Upper lobe of left lung (tissue), 4 donors: ENCODE measurements around the gene STOX1.

Experiments
- EP300 ChIP-seq, 4 donors: sonication (generic); formaldehyde crosslinking; IDR thresholded peaks; one replicate each; pipeline ENCODE4 v1.5.1; 2017; ENCODE audit warnings: antibody characterized with exemption in 4 of 4, control low read depth in 2 of 4
- POLR2A ChIP-seq, 4 donors: fragments of 450-650 bp; IDR thresholded peaks; one replicate each; pipeline ENCODE4 v1.5.1; 2016 to 2017; ENCODE audit warnings: antibody characterized with exemption in 4 of 4, mild to moderate bottlenecking in 2 of 4
- POLR2AphosphoS5 ChIP-seq, 2 donors: sonication (generic); formaldehyde crosslinking; IDR thresholded peaks; one replicate each; pipeline ENCODE4 v1.5.1; 2017; ENCODE audit warnings: antibody characterized with exemption in 2 of 2
- TF ChIP-seq, protein P1 (sequence below), 6 experiments: fragments of 450-650 bp in 4 of 6; fragments of 200-600 bp in 2 of 6; sonication (generic) in 2 of 6; IDR thresholded peaks; one replicate each; pipeline ENCODE4 v1.5.1; 2016 to 2019; ENCODE audit warnings: antibody characterized with exemption in 6 of 6

DNA sequence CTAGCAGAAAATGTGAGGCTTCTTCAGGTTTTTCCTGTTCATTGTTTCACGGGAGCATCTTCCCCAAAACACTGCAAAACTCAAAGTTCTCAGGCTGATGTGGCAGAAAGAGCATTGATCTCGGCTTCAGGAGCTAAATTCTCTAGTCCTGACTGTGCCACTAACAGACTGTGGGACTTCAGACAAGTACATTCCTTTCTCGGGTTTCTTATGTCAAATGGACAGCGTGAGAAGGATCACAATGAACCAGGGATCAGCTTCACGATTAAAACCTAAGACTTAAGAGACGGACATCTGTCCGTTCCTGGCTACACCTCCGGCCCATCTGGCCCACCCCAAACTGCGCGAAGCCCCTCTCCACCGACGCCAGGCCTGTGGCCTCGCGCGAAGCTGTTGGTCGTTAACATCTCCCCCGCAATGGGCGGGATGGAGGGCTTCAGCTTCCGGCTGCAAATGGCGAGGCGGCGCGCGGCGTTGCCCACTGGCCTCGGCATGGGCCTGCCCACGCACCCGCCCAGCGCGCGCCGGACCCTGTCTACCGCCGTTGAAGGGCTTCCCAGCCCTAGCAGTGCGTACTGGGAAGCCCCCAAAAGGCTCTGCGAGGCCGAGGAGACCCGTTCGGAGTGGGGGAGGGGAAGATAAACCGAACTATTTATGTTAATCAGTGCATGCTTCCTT lies 73.2 kb downstream of the STOX1 start:
- TF ChIP-seq, protein P1, sequence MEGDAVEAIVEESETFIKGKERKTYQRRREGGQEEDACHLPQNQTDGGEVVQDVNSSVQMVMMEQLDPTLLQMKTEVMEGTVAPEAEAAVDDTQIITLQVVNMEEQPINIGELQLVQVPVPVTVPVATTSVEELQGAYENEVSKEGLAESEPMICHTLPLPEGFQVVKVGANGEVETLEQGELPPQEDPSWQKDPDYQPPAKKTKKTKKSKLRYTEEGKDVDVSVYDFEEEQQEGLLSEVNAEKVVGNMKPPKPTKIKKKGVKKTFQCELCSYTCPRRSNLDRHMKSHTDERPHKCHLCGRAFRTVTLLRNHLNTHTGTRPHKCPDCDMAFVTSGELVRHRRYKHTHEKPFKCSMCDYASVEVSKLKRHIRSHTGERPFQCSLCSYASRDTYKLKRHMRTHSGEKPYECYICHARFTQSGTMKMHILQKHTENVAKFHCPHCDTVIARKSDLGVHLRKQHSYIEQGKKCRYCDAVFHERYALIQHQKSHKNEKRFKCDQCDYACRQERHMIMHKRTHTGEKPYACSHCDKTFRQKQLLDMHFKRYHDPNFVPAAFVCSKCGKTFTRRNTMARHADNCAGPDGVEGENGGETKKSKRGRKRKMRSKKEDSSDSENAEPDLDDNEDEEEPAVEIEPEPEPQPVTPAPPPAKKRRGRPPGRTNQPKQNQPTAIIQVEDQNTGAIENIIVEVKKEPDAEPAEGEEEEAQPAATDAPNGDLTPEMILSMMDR (IDR thresholded peaks at IDR 0.05), result no peak
- peak in 2 of 4 donors; percentile 64 to 71 for TF ChIP-seq POLR2A (IDR thresholded peaks at IDR 0.05)
- peak; percentile 61 to 72 for TF ChIP-seq POLR2AphosphoS5 (IDR thresholded peaks at IDR 0.05)
- TF ChIP-seq EP300 (IDR thresholded peaks at IDR 0.05), result peak in 1 of 4 donors; percentile 56
